Dermis microvascular lymphatic vessel endothelial cell (primary cell): ENCODE measurements around the gene SCGB1A1. TPM values are rescaled to one million over a fixed set of nuclear protein-coding genes. Genes with fewer than 3 reads are reported as not detected.
"Not testable (repeated sequence)": the region's sequence is repeated elsewhere in the genome, so short reads cannot be mapped to it uniquely, and the experiment has no call there.

Source experiments
- DNase-seq, 2 donors: peaks; one replicate each; pipeline versions ENCODE4 v3.0.0 to v3.0.0-alpha.2; 2010; ENCODE audit warnings: low read depth in 2 of 2
- total RNA-seq: library from RNA; depleted of rRNA; stranded (reverse); fragments of >200 nt; gene quantifications from 2 replicates; pipeline ENCODE4 v1.2.1, GENCODE V29; 2014

The SCGB1A1 gene
- total RNA-seq, result not detected in 2 replicates

- DNase-seq, result no peak
These were observed at the start of gene SCGB1A1 for GRCh38 chr11:62418733-62419132. Gene SCGB1A1 (plus strand): TSS chr11:62419033. CDS start chr11:62419096, 63 bp downstream.

GRCh38 chr11:62370743-62371440, 47.9 kb upstream of the SCGB1A1 start:
- no peak for DNase-seq

GRCh38 chr11:62372871-62373270, 46.0 kb upstream of the SCGB1A1 start:
- DNase-seq, result no peak

- no peak for DNase-seq
These were observed 45.2 kb upstream of the SCGB1A1 start for GRCh38 chr11:62373464-62374119.

GRCh38 chr11:62374801-62375200, 44.0 kb upstream of the SCGB1A1 start:
- DNase-seq, result no peak

GRCh38 chr11:62378459-62379063, 40.3 kb upstream of the SCGB1A1 start:
- peak; percentile 43 to 65 for DNase-seq

GRCh38 chr11:62379586-62379985, 39.2 kb upstream of the SCGB1A1 start:
- DNase-seq, result not testable (repeated sequence)

- DNase-seq, result peak; percentile 40 to 70
These were observed 38.0 kb upstream of the SCGB1A1 start for GRCh38 chr11:62380821-62381245.

GRCh38 chr11:62383822-62384221, 35.0 kb upstream of the SCGB1A1 start:
- no peak for DNase-seq

- not testable (repeated sequence) for DNase-seq
These were observed 32.8 kb upstream of the SCGB1A1 start for GRCh38 chr11:62386083-62386482.

GRCh38 chr11:62387381-62387780, 31.5 kb upstream of the SCGB1A1 start:
- no peak for DNase-seq

- DNase-seq, result no peak
These were observed 29.8 kb upstream of the SCGB1A1 start for GRCh38 chr11:62388999-62389398.

GRCh38 chr11:62390237-62390636, 28.6 kb upstream of the SCGB1A1 start:
- DNase-seq, result no peak

- DNase-seq, result no peak
These were observed 28.1 kb upstream of the SCGB1A1 start for GRCh38 chr11:62390722-62391121.

- DNase-seq, result no peak
These were observed 27.0 kb upstream of the SCGB1A1 start for GRCh38 chr11:62391642-62392425.

- no peak for DNase-seq
These were observed 26.3 kb upstream of the SCGB1A1 start for GRCh38 chr11:62392506-62392905.

GRCh38 chr11:62393061-62393611, 25.7 kb upstream of the SCGB1A1 start:
- peak in 1 of 2 donors; percentile 9 for DNase-seq

- DNase-seq, result no peak
These were observed 25.1 kb upstream of the SCGB1A1 start for GRCh38 chr11:62393735-62394134.

GRCh38 chr11:62394825-62395538, 23.9 kb upstream of the SCGB1A1 start:
- peak; percentile 74 to 83 for DNase-seq

- DNase-seq, result no peak
These were observed 22.8 kb upstream of the SCGB1A1 start for GRCh38 chr11:62395885-62396551.
